Memory B cell (primary cell): Measurements from ENCODE around the gene MAP3K4.

ENCODE experiments used
- ATAC-seq: fragments of 150-1000 bp; cut with Tn5 transposase; 2 replicates; pipeline ENCODE4 v1.10.0; 2021; ENCODE audit warnings: low read depth, mild to moderate bottlenecking, moderate library complexity
- DNase-seq, 2 donors: peaks; one replicate each; pipeline ENCODE4 v3.0.0; 2022; ENCODE audit warnings: low spot score in 2 of 2
- H3K27ac Mint-ChIP-seq: one replicate; pipeline ENCODE4 v1.8.0; 2022; ENCODE audit warnings: mild to moderate bottlenecking, moderate library complexity, mixed read lengths
- H3K27me3 Mint-ChIP-seq: one replicate; pipeline ENCODE4 v1.8.0; 2022; ENCODE audit warnings: mixed read lengths
- H3K36me3 Mint-ChIP-seq: one replicate; pipeline ENCODE4 v1.8.0; 2022; ENCODE audit warnings: mild to moderate bottlenecking, mixed read lengths
- H3K4me1 Mint-ChIP-seq: one replicate; pipeline ENCODE4 v1.8.0; 2022; ENCODE audit warnings: mixed read lengths
- H3K4me3 Mint-ChIP-seq: one replicate; pipeline ENCODE4 v1.8.0; 2022; ENCODE audit warnings: mild to moderate bottlenecking, moderate library complexity, mixed read lengths
- H3K9me3 Mint-ChIP-seq: one replicate; pipeline ENCODE4 v1.8.0; 2022; ENCODE audit warnings: mixed read lengths

The MAP3K4 gene

GRCh38 chr6:161000632-161001031, 9.1 kb downstream of the MAP3K4 start:
- H3K27me3 Mint-ChIP-seq: no peaks in the 10 kb centered on the region
- H3K4me1 Mint-ChIP-seq: peaks cover 26% of the 10 kb centered on the region
- H3K4me3 Mint-ChIP-seq: no peak overlapping the region
- H3K27ac Mint-ChIP-seq: no peak overlapping the region
- no peaks in the 10 kb centered on the region for H3K9me3 Mint-ChIP-seq
- ATAC-seq (no peak), DNase-seq (no peak)
- peaks cover 4% of the 10 kb centered on the region for H3K36me3 Mint-ChIP-seq

GRCh38 chr6:161001421-161001820, 9.9 kb downstream of the MAP3K4 start:
- ATAC-seq (no peak), DNase-seq (no peak)
- Mint-ChIP-seq H3K27me3 (no peaks in the 10 kb centered on the region), H3K27ac (no peak overlapping the region), H3K4me3 (no peak overlapping the region), H3K4me1 (peaks cover 21% of the 10 kb centered on the region), H3K9me3 (no peaks in the 10 kb centered on the region), H3K36me3 (peaks cover 4% of the 10 kb centered on the region)

- H3K4me3 Mint-ChIP-seq: no peak overlapping the region
- H3K36me3 Mint-ChIP-seq: no peaks in the 10 kb centered on the region
- H3K4me1 Mint-ChIP-seq: peaks cover 15% of the 10 kb centered on the region
- no peak for ATAC-seq
- no peaks in the 10 kb centered on the region for H3K27me3 Mint-ChIP-seq
- H3K9me3 Mint-ChIP-seq: no peaks in the 10 kb centered on the region
- no peak for DNase-seq
- H3K27ac Mint-ChIP-seq: no peak overlapping the region
Measured at GRCh38 chr6:161003336-161003735, 11.8 kb downstream of the MAP3K4 start.

GRCh38 chr6:161008245-161008644, 16.7 kb downstream of the MAP3K4 start:
- Mint-ChIP-seq H3K4me1 (peaks cover 20% of the 10 kb centered on the region), H3K27ac (no peak overlapping the region)

GRCh38 chr6:161009991-161010390, 18.4 kb downstream of the MAP3K4 start:
- DNase-seq: no peak
- H3K4me1 Mint-ChIP-seq: peaks cover 21% of the 10 kb centered on the region
- ATAC-seq: no peak
- H3K27ac Mint-ChIP-seq: no peak overlapping the region
- H3K9me3 Mint-ChIP-seq: no peaks in the 10 kb centered on the region
- H3K4me3 Mint-ChIP-seq: no peak overlapping the region
- H3K27me3 Mint-ChIP-seq: no peaks in the 10 kb centered on the region
- H3K36me3 Mint-ChIP-seq: peaks cover 5% of the 10 kb centered on the region

More at GRCh38 chr6:161008245-161008644, 16.7 kb downstream of the MAP3K4 start:
- DNase-seq: no peak
- Mint-ChIP-seq H3K36me3 (peaks cover 5% of the 10 kb centered on the region), H3K9me3 (no peaks in the 10 kb centered on the region), H3K27me3 (no peaks in the 10 kb centered on the region), H3K4me3 (no peak overlapping the region)
- no peak for ATAC-seq

GRCh38 chr6:161010418-161010817, 18.8 kb downstream of the MAP3K4 start:
- Mint-ChIP-seq H3K27me3 (no peaks in the 10 kb centered on the region), H3K36me3 (peaks cover 6% of the 10 kb centered on the region), H3K4me1 (peaks cover 25% of the 10 kb centered on the region), H3K27ac (no peak overlapping the region), H3K4me3 (no peak overlapping the region), H3K9me3 (no peaks in the 10 kb centered on the region)
- DNase-seq (no peak), ATAC-seq (no peak)

GRCh38 chr6:161011492-161012480, 20.2 kb downstream of the MAP3K4 start:
- H3K4me1 Mint-ChIP-seq: peaks cover 32% of the 10 kb centered on the region
- no peak overlapping the region for H3K4me3 Mint-ChIP-seq
- ATAC-seq (no peak), DNase-seq (no peak)
- no peaks in the 10 kb centered on the region for H3K9me3 Mint-ChIP-seq
- no peaks in the 10 kb centered on the region for H3K27me3 Mint-ChIP-seq
- peaks cover 7% of the 10 kb centered on the region for H3K36me3 Mint-ChIP-seq
- H3K27ac Mint-ChIP-seq: no peak overlapping the region

GRCh38 chr6:161013695-161014094, 22.1 kb downstream of the MAP3K4 start:
- DNase-seq: no peak
- Mint-ChIP-seq H3K27me3 (no peaks in the 10 kb centered on the region), H3K36me3 (peaks cover 7% of the 10 kb centered on the region), H3K27ac (no peak overlapping the region), H3K4me1 (peaks cover 34% of the 10 kb centered on the region), H3K4me3 (no peak overlapping the region), H3K9me3 (no peaks in the 10 kb centered on the region)
- ATAC-seq: no peak

- DNase-seq (no peak), ATAC-seq (no peak)
- peaks cover 29% of the 10 kb centered on the region for H3K4me1 Mint-ChIP-seq
- H3K27me3 Mint-ChIP-seq: no peaks in the 10 kb centered on the region
- H3K27ac Mint-ChIP-seq: no peak overlapping the region
- no peaks in the 10 kb centered on the region for H3K9me3 Mint-ChIP-seq
- H3K4me3 Mint-ChIP-seq: no peak overlapping the region
- H3K36me3 Mint-ChIP-seq: peaks cover 10% of the 10 kb centered on the region
Measured at GRCh38 chr6:161017766-161018564, 26.4 kb downstream of the MAP3K4 start.

- no peaks in the 10 kb centered on the region for H3K27me3 Mint-ChIP-seq
- no peak overlapping the region for H3K27ac Mint-ChIP-seq
- DNase-seq (no peak), ATAC-seq (no peak)
- peaks cover 12% of the 10 kb centered on the region for H3K36me3 Mint-ChIP-seq
- peaks cover 30% of the 10 kb centered on the region for H3K4me1 Mint-ChIP-seq
- H3K9me3 Mint-ChIP-seq: no peaks in the 10 kb centered on the region
- no peak overlapping the region for H3K4me3 Mint-ChIP-seq
Measured at GRCh38 chr6:161019324-161019839, 27.8 kb downstream of the MAP3K4 start.

- Mint-ChIP-seq H3K4me1 (peaks cover 28% of the 10 kb centered on the region), H3K9me3 (no peaks in the 10 kb centered on the region), H3K27ac (peak overlapping the region; percentile 80), H3K27me3 (no peaks in the 10 kb centered on the region), H3K4me3 (no peak overlapping the region), H3K36me3 (peaks cover 18% of the 10 kb centered on the region)
- no peak for ATAC-seq
- no peak for DNase-seq
Measured at GRCh38 chr6:161021543-161021942, 30.0 kb downstream of the MAP3K4 start.

GRCh38 chr6:161021998-161022743, 30.6 kb downstream of the MAP3K4 start:
- H3K27ac Mint-ChIP-seq: no peak overlapping the region
- ATAC-seq (no peak), DNase-seq (no peak)
- H3K4me3 Mint-ChIP-seq: no peak overlapping the region
- no peaks in the 10 kb centered on the region for H3K9me3 Mint-ChIP-seq
- peaks cover 21% of the 10 kb centered on the region for H3K36me3 Mint-ChIP-seq
- no peaks in the 10 kb centered on the region for H3K27me3 Mint-ChIP-seq
- peaks cover 30% of the 10 kb centered on the region for H3K4me1 Mint-ChIP-seq

- Mint-ChIP-seq H3K36me3 (peaks cover 21% of the 10 kb centered on the region), H3K27me3 (no peaks in the 10 kb centered on the region), H3K27ac (no peak overlapping the region), H3K4me3 (no peak overlapping the region), H3K9me3 (no peaks in the 10 kb centered on the region), H3K4me1 (peaks cover 30% of the 10 kb centered on the region)
- DNase-seq: no peak
- no peak for ATAC-seq
Measured at GRCh38 chr6:161023316-161023715, 31.7 kb downstream of the MAP3K4 start.
